K562 (cell line): ENCODE measurements around the gene KCTD18. TPM values are rescaled to one million over a fixed set of nuclear protein-coding genes. Genes with fewer than 3 reads are reported as not detected.

Source experiments
- ATAC-seq: fragments of 200-7000 bp; cut with Tn5 transposase; 3 replicates; pipeline ENCODE4 v1.9.1; 2020; ENCODE audit warnings: moderate library complexity
- BruUV-seq: library from RNA; stranded (reverse); fragments of 400-500 nt; replicated peaks from 2 replicates; lab custom pipeline; 2021; lab: Mats Ljungman, UMichigan
- CTCF ChIA-PET: fragments of 300-600 bp; formaldehyde crosslinking; extraction: SDS; loops from one replicate; lab custom pipeline; 2021; ENCODE audit warnings: low intra/inter-chr PET ratio; lab: Yijun Ruan, JAX
- POLR2A ChIA-PET: fragments of 300-600, 350-650 bp; sonication (Branson Sonifier 250); formaldehyde crosslinking; extraction: SDS; loops from one replicate; lab custom pipeline; 2021; ENCODE audit warnings: antibody characterized with exemption, inconsistent platforms; lab: Yijun Ruan, JAX
- DNase-seq, 4 experiments: peaks; one replicate each; pipeline versions ENCODE4 v3.0.0 to v3.0.0-alpha.2; 2011 to 2018; ENCODE audit warnings: low spot score in 3 of 4, mixed read lengths in 3 of 4; ENCODE audit errors: extremely low read depth in 1 of 4
- FAIRE-seq: peaks from 2 replicates; lab custom pipeline; 2011; peaks lifted over from hg19 to GRCh38; lab: Jason Lieb, UNC
- H2AFZ ChIP-seq: 2 replicates; pipeline ENCODE4 v1.6.0; 2011; ENCODE audit warnings: low read depth, low read length, control low read depth, inconsistent platforms
- H3K27ac ChIP-seq: fragments of 200-600 bp; 3 replicates; pipeline ENCODE4 v1.8.0; 2011; ENCODE audit warnings: low read depth, mild to moderate bottlenecking, control low read depth, inconsistent platforms, low read length, moderate library complexity, mixed read lengths; ENCODE audit errors: extremely low read depth
- H3K27me3 ChIP-seq, 2 experiments: fragments of 300-600 bp in 1 of 2; 2 replicates in 1 of 2; 3 replicates in 1 of 2; pipeline versions ENCODE4 v1.6.0 to v1.8.0; 2011; ENCODE audit warnings: inconsistent platforms in 2 of 2, low read length in 2 of 2, mild to moderate bottlenecking in 1 of 2, mixed read lengths in 1 of 2, moderate library complexity in 1 of 2; ENCODE audit not compliant: control insufficient read depth in 2 of 2, insufficient read depth in 2 of 2
- H3K36me3 ChIP-seq: fragments of 300-600 bp; 3 replicates; pipeline ENCODE4 v1.8.0; 2011; ENCODE audit warnings: mild to moderate bottlenecking, low read length, inconsistent platforms; ENCODE audit not compliant: control insufficient read depth, insufficient read depth
- H3K4me1 ChIP-seq, 2 experiments: fragments of 200-600 bp in 1 of 2; replicated peaks in 1 of 2; 2 replicates in 1 of 2; 3 replicates in 1 of 2; pipeline versions ENCODE4 v1.5.1 to v1.8.0; 2011; ENCODE audit warnings: inconsistent platforms in 2 of 2, low read length in 2 of 2, mild to moderate bottlenecking in 1 of 2, mixed read lengths in 1 of 2, moderate library complexity in 1 of 2; ENCODE audit not compliant: control insufficient read depth in 2 of 2, insufficient read depth in 2 of 2
- H3K4me2 ChIP-seq: 2 replicates; pipeline ENCODE4 v1.6.1; 2011; ENCODE audit warnings: low read length, control low read depth, inconsistent platforms, mixed read lengths; ENCODE audit not compliant: insufficient read depth
- H3K4me3 ChIP-seq: fragments of 200-600 bp; sonication (generic), shearing (Covaris generic); 2 replicates; pipeline ENCODE4 v1.5.1; 2016; ENCODE audit warnings: control low read depth, inconsistent platforms
- H3K79me2 ChIP-seq: fragments of 200-600 bp; 3 replicates; pipeline ENCODE4 v1.8.0; 2011; ENCODE audit warnings: low read length, inconsistent platforms; ENCODE audit not compliant: control insufficient read depth, insufficient read depth
- H3K9ac ChIP-seq, 2 experiments: 2 replicates each; pipeline versions ENCODE4 v1.6.0 to v1.6.1; 2011; ENCODE audit warnings: low read depth in 2 of 2, low read length in 2 of 2, control low read depth in 1 of 2, inconsistent platforms in 1 of 2, mild to moderate bottlenecking in 1 of 2, mixed read lengths in 1 of 2; ENCODE audit not compliant: insufficient read depth in 1 of 2
- H3K9me1 ChIP-seq: one replicate; pipeline ENCODE4 v1.6.0; 2011; ENCODE audit warnings: inconsistent platforms, mild to moderate bottlenecking, low read length, moderate library complexity; ENCODE audit not compliant: control insufficient read depth, insufficient read depth
- H3K9me3 ChIP-seq: replicated peaks from 2 replicates; pipeline ENCODE4 v1.5.1; 2011; ENCODE audit warnings: low read depth, low read length, inconsistent platforms; ENCODE audit not compliant: control insufficient read depth, insufficient read depth
- H4K20me1 ChIP-seq: replicated peaks from 2 replicates; pipeline ENCODE4 v1.6.1; 2011; ENCODE audit warnings: low read length, inconsistent platforms, mixed read lengths; ENCODE audit not compliant: control insufficient read depth, insufficient read depth
- AFF1 ChIP-seq, 2 experiments: fragments of 450-650 bp; IDR thresholded peaks; 2 replicates each; pipeline ENCODE4 v1.6.1; 2018; ENCODE audit warnings: mild to moderate bottlenecking in 2 of 2, low read depth in 1 of 2; ENCODE audit not compliant: partially characterized antibody in 2 of 2
- BACH1 ChIP-seq: fragments of 200-800 bp; sonication (Bioruptor generic); IDR thresholded peaks from 2 replicates; pipeline ENCODE4 v1.6.1; 2016; ENCODE audit warnings: missing genetic modification characterization, missing compliant biosample characterization
- BCL6 ChIP-seq: fragments of 250-450 bp; sonication (Bioruptor Pico); IDR thresholded peaks from 2 replicates; pipeline ENCODE4 v1.4.0; 2020
- CCNT2 ChIP-seq: IDR thresholded peaks from 2 replicates; pipeline ENCODE4 v1.6.1; 2011; ENCODE audit warnings: borderline replicate concordance, low read depth, mild to moderate bottlenecking, moderate library complexity, mixed read lengths, low read length; ENCODE audit not compliant: insufficient read length; ENCODE audit errors: extremely low read depth
- MAFF ChIP-seq: IDR thresholded peaks from 2 replicates; pipeline ENCODE4 v1.6.1; 2012; ENCODE audit warnings: low read length, improper control_type of control experiment
- MCM7 ChIP-seq, 2 experiments: fragments of 450-650 bp; IDR thresholded peaks; 2 replicates each; pipeline ENCODE4 v1.6.1; 2016 to 2018
- NCOA6 ChIP-seq: fragments of 450-650 bp; IDR thresholded peaks from 2 replicates; pipeline ENCODE4 v1.6.1; 2017; ENCODE audit warnings: mild to moderate bottlenecking
- NFATC3 ChIP-seq: fragments of 450-650 bp; IDR thresholded peaks from 2 replicates; pipeline ENCODE4 v1.6.1; 2017; ENCODE audit warnings: mild to moderate bottlenecking
- NR1H2 ChIP-seq: sonication (generic); formaldehyde crosslinking; IDR thresholded peaks from 2 replicates; pipeline ENCODE4 v1.4.0; 2020; ENCODE audit warnings: mild to moderate bottlenecking, missing genetic modification reagents
- TCFL5 ChIP-seq: fragments of 250-450 bp; sonication (Bioruptor Pico); conservative IDR thresholded peaks from 2 replicates; pipeline ENCODE4 v1.6.1; 2021; ENCODE audit warnings: mild to moderate bottlenecking, moderate library complexity, matching md5 sums
- ZNF140 ChIP-seq: fragments of 250-450 bp; sonication (Bioruptor Pico); IDR thresholded peaks from 2 replicates; pipeline ENCODE4 v1.8.0; 2021; ENCODE audit warnings: moderate library complexity, mild to moderate bottlenecking, inconsistent platforms
- ZNF431 ChIP-seq: sonication (generic); formaldehyde crosslinking; IDR thresholded peaks from 2 replicates; pipeline ENCODE4 v1.8.0; 2022; ENCODE audit warnings: mild to moderate bottlenecking, missing genetic modification reagents
- ZNF589 ChIP-seq: fragments of 200-800 bp; sonication (Bioruptor generic); IDR thresholded peaks from 2 replicates; pipeline ENCODE4 v1.6.1; 2016; ENCODE audit warnings: low read depth, missing genetic modification characterization, missing compliant biosample characterization
- WGBS: fragments of 100-300 bp; shearing (Covaris generic); methylation state at CpG from one replicate; pipeline ENCODE4 v1.1.6; 2016; ENCODE audit warnings: low coverage, mixed read lengths; ENCODE audit not compliant: insufficient coverage; ENCODE audit errors: missing lambda C conversion rate; 5-methylcytosine and 5-hydroxymethylcytosine counted together
- in situ Hi-C: fragments of 300-500 bp; cut with MboI; formaldehyde crosslinking; loops from 4 replicates; pipeline ENCODE4 v1.15.0; 2018; ENCODE audit warnings: inconsistent platforms, mixed read lengths
- intact Hi-C: fragments of 100-400 bp; cut with micrococcal nuclease; formaldehyde crosslinking; loops from 2 replicates; pipeline ENCODE4 v1.14.2; 2022
- polyA plus RNA-seq, 8 experiments: library from polyadenylated mRNA; depleted of rRNA in 4 of 8; stranded (reverse) in 5 of 8; unstranded in 3 of 8; fragments of >200 nt; fragmentation: Nextera tagmentation in 2 of 8; fragmentation: Illumina TruSeq in 1 of 8; extraction: Ambion mirVana in 2 of 8; extraction: Trizol in 1 of 8; gene quantifications; 2 replicates each; pipeline versions ENCODE4 v1.2.1 to v1.2.3, GENCODE V29; 2011 to 2014; ENCODE audit warnings: inconsistent platforms in 1 of 8, missing spikeins in 1 of 8
- total RNA-seq, 7 experiments: library from RNA; depleted of rRNA in 6 of 7; stranded (reverse); fragments of >200 nt in 6 of 7; fragmentation: Illumina TruSeq in 2 of 7; extraction: Trizol in 2 of 7; gene quantifications; 2 replicates each; pipeline versions ENCODE4 v1.2.1 to v1.2.3, GENCODE V29; 2011 to 2021; ENCODE audit warnings: low replicate concordance in 1 of 7
- TF ChIP-seq, protein P1 (sequence below): fragments of 250-450 bp; sonication (Bioruptor Pico); IDR thresholded peaks from 2 replicates; pipeline ENCODE4 v1.5.0; 2021

KCTD18 gene
- total and polyA plus RNA-seq, 9 of the 15 experiments (the other 6 are each of a cell fraction or from before 2014, with no cell fraction given): 0.39 to 5.4 (median 3.8) TPM

GRCh38 chr2:200451511-200451910, 58.4 kb downstream of the KCTD18 start:
- H3K9me3 ChIP-seq: no peaks in the 10 kb centered on the region
- no peaks in the 10 kb centered on the region for H3K27me3 ChIP-seq
- POLR2A ChIA-PET: no interaction called here
- no peak overlapping the region for H3K9ac ChIP-seq
- no peak overlapping the region for H3K27ac ChIP-seq
- CTCF ChIA-PET: no interaction called here
- no peaks in the 10 kb centered on the region for H4K20me1 ChIP-seq
- no peak overlapping the region for H2AFZ ChIP-seq
- H3K9me1 ChIP-seq: no peaks in the 10 kb centered on the region
- peaks cover 0 to 9% of the 10 kb centered on the region in 2 experiments; a peak in 3 of 5 replicates for H3K4me1 ChIP-seq
- in situ Hi-C loops (no loop called here), intact Hi-C loops (no loop called here)
- ATAC-seq (no peak), DNase-seq (no peak), FAIRE-seq (no peak)
- H3K79me2 ChIP-seq: no peaks in the 10 kb centered on the region
- no peak overlapping the region for H3K4me3 ChIP-seq
- TF ChIP-seq NR1H2 (CRISPR knock-in tag) (no peak), BACH1 (no peak), NFATC3 (no peak), CCNT2 (no peak), NCOA6 (no peak), ZNF589 (CRISPR knock-in tag) (no peak), ZNF140 (CRISPR knock-in tag) (no peak)
- no peak overlapping the region for H3K4me2 ChIP-seq
- 65% methylated on average over 2 of the region's 2 CpGs for WGBS
- BruUV-seq: no TSS peak
- no peaks in the 10 kb centered on the region for H3K36me3 ChIP-seq

- intact Hi-C loops: no loop called here
- CTCF ChIA-PET: no interaction called here
- no peak for ATAC-seq
- no peaks in the 10 kb centered on the region for H3K36me3 ChIP-seq
- H3K27me3 ChIP-seq: no peaks in the 10 kb centered on the region
- in situ Hi-C loops: no loop called here
- WGBS: 57% methylated on average over 2 of the region's 2 CpGs
- H3K4me1 ChIP-seq: peaks cover 0 to 2% of the 10 kb centered on the region in 2 experiments; a peak in 1 of 5 replicates
- no peak for DNase-seq
- H3K9ac ChIP-seq: no peak overlapping the region
- H2AFZ ChIP-seq: no peak overlapping the region
- no peaks in the 10 kb centered on the region for H3K79me2 ChIP-seq
- H3K9me1 ChIP-seq: no peaks in the 10 kb centered on the region
- FAIRE-seq: no peak
- no peak overlapping the region for H3K4me2 ChIP-seq
- H4K20me1 ChIP-seq: no peaks in the 10 kb centered on the region
- H3K4me3 ChIP-seq: no peak overlapping the region
- no peaks in the 10 kb centered on the region for H3K9me3 ChIP-seq
- H3K27ac ChIP-seq: no peak overlapping the region
- POLR2A ChIA-PET: no interaction called here
- BruUV-seq: no TSS peak
- TF ChIP-seq, protein P1, sequence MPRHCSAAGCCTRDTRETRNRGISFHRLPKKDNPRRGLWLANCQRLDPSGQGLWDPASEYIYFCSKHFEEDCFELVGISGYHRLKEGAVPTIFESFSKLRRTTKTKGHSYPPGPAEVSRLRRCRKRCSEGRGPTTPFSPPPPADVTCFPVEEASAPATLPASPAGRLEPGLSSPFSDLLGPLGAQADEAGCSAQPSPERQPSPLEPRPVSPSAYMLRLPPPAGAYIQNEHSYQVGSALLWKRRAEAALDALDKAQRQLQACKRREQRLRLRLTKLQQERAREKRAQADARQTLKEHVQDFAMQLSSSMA (CRISPR knock-in tag): no peak
- no peak for TF ChIP-seq MAFF
- TF ChIP-seq MCM7 (IDR thresholded peaks at IDR 0.05): no peak
- no peak for TF ChIP-seq TCFL5
- TF ChIP-seq AFF1 (IDR thresholded peaks at IDR 0.05; ENCODE audit: low read depth in 1 of 2, partially characterized antibody in 2 of 2): no peak
- no peak for TF ChIP-seq BCL6
- no peak for TF ChIP-seq ZNF431 (CRISPR knock-in tag)
Measured at GRCh38 chr2:200450288-200450687, 59.6 kb downstream of the KCTD18 start.
